ENCODE results near the gene C2orf92. TPM values are rescaled to one million over a fixed set of nuclear protein-coding genes. Genes with fewer than 3 reads are reported as not detected.

C2orf92 gene
- total RNA-seq, 6 donors from 2014 or later, result 9.1 to 45.1 (median 23.1) TPM

GRCh38 chr2:97741251-97741650 is 71.7 kb downstream of the C2orf92 start:
- Histone ChIP-seq H3K4me3 (no peak overlapping the region), H3K4me1 (peaks cover 0 to 6% (median 0%) of the 10 kb centered on the region in 4 donors), H3K27ac (no peak overlapping the region), H3K9me3 (no peaks in the 10 kb centered on the region), H3K36me3 (no peaks in the 10 kb centered on the region), H3K27me3 (no peaks in the 10 kb centered on the region)
- WGBS, 2 donors, result 91 to 94% methylated on average over 20 of the region's 20 CpGs
- TF ChIP-seq CTCF (IDR thresholded peaks at IDR 0.05) (no peak), POLR2AphosphoS5 (IDR thresholded peaks at IDR 0.05) (no peak), EP300 (IDR thresholded peaks at IDR 0.05) (no peak), POLR2A (IDR thresholded peaks at IDR 0.05) (no peak)
- ATAC-seq (ENCODE audit: low FRiP score in 2 of 2) (no peak), DNase-seq (peak; percentile 17 to 41)

- TF ChIP-seq CTCF (IDR thresholded peaks at IDR 0.05), result no peak
- no peak for TF ChIP-seq POLR2AphosphoS5 (IDR thresholded peaks at IDR 0.05)
- TF ChIP-seq POLR2A (IDR thresholded peaks at IDR 0.05), result no peak
- no peak for TF ChIP-seq EP300 (IDR thresholded peaks at IDR 0.05)
- ATAC-seq (ENCODE audit: low FRiP score in 2 of 2) (no peak), DNase-seq (no peak)
- Histone ChIP-seq H3K4me3 (no peak overlapping the region), H3K36me3 (no peaks in the 10 kb centered on the region), H3K4me1 (peaks cover 0 to 6% (median 0%) of the 10 kb centered on the region in 4 donors), H3K27me3 (no peaks in the 10 kb centered on the region), H3K27ac (no peak overlapping the region), H3K9me3 (no peaks in the 10 kb centered on the region)
- 79 to 83% methylated on average over 4 of the region's 4 CpGs for WGBS, 2 donors
Observed at GRCh38 chr2:97741686-97742085, 72.2 kb downstream of the C2orf92 start.

- H3K27me3 ChIP-seq, result no peaks in the 10 kb centered on the region
- H3K4me1 ChIP-seq, result peaks cover 0 to 6% (median 0%) of the 10 kb centered on the region in 4 donors
- TF ChIP-seq CTCF (IDR thresholded peaks at IDR 0.05), result no peak
- TF ChIP-seq POLR2A (IDR thresholded peaks at IDR 0.05), result no peak
- no peak for TF ChIP-seq POLR2AphosphoS5 (IDR thresholded peaks at IDR 0.05)
- no peak for TF ChIP-seq EP300 (IDR thresholded peaks at IDR 0.05)
- H3K27ac ChIP-seq, result no peak overlapping the region
- no peak for DNase-seq
- no peaks in the 10 kb centered on the region for H3K36me3 ChIP-seq
- H3K4me3 ChIP-seq, result no peak overlapping the region
- no peaks in the 10 kb centered on the region for H3K9me3 ChIP-seq
- WGBS, 2 donors, result 71 to 79% methylated on average over 4 of the region's 4 CpGs
- ATAC-seq (ENCODE audit: low FRiP score in 2 of 2), result no peak
Observed at GRCh38 chr2:97742381-97742847, 72.9 kb downstream of the C2orf92 start.

GRCh38 chr2:97743913-97744312 is 74.4 kb downstream of the C2orf92 start:
- Histone ChIP-seq H3K27ac (no peak overlapping the region), H3K36me3 (no peaks in the 10 kb centered on the region), H3K4me1 (peaks cover 0 to 6% (median 0%) of the 10 kb centered on the region in 4 donors), H3K27me3 (no peaks in the 10 kb centered on the region), H3K9me3 (no peaks in the 10 kb centered on the region), H3K4me3 (no peak overlapping the region)
- 92 to 99% methylated on average over 6 of the region's 6 CpGs for WGBS, 2 donors
- no peak for TF ChIP-seq POLR2AphosphoS5 (IDR thresholded peaks at IDR 0.05)
- TF ChIP-seq POLR2A (IDR thresholded peaks at IDR 0.05), result no peak
- TF ChIP-seq EP300 (IDR thresholded peaks at IDR 0.05), result no peak
- TF ChIP-seq CTCF (IDR thresholded peaks at IDR 0.05), result no peak
- ATAC-seq (ENCODE audit: low FRiP score in 2 of 2) (no peak), DNase-seq (peak in 1 of 2 donors; percentile 27)

GRCh38 chr2:97745474-97746174 is 76.1 kb downstream of the C2orf92 start:
- peaks cover 0 to 2% (median 0%) of the 10 kb centered on the region in 4 donors for H3K4me1 ChIP-seq
- TF ChIP-seq POLR2A (IDR thresholded peaks at IDR 0.05) (no peak), EP300 (IDR thresholded peaks at IDR 0.05) (no peak), POLR2AphosphoS5 (IDR thresholded peaks at IDR 0.05) (no peak), CTCF (IDR thresholded peaks at IDR 0.05) (no peak)
- 57 to 64% methylated on average over 10 of the region's 10 CpGs for WGBS, 2 donors
- no peak overlapping the region for H3K27ac ChIP-seq
- no peak for DNase-seq
- no peak for ATAC-seq (ENCODE audit: low FRiP score in 2 of 2)
- no peaks in the 10 kb centered on the region for H3K9me3 ChIP-seq
- H3K36me3 ChIP-seq, result no peaks in the 10 kb centered on the region
- H3K4me3 ChIP-seq, result no peak overlapping the region
- H3K27me3 ChIP-seq, result no peaks in the 10 kb centered on the region
